Memory B cell (primary cell): ENCODE measurements around the gene MT1G.
A peak's percentile ranks its signal among the peaks of the same experiment; 100 is the strongest.
"Not testable (repeated sequence)": the region's sequence is repeated elsewhere in the genome, so short reads cannot be mapped to it uniquely, and the experiment has no call there.

ENCODE experiments used
- ATAC-seq: fragments of 150-1000 bp; cut with Tn5 transposase; 2 replicates; pipeline ENCODE4 v1.10.0; 2021; ENCODE audit warnings: low read depth, mild to moderate bottlenecking, moderate library complexity
- DNase-seq, 2 donors: peaks; one replicate each; pipeline ENCODE4 v3.0.0; 2022; ENCODE audit warnings: low spot score in 2 of 2
- H3K27ac Mint-ChIP-seq: one replicate; pipeline ENCODE4 v1.8.0; 2022; ENCODE audit warnings: mild to moderate bottlenecking, moderate library complexity, mixed read lengths
- H3K27me3 Mint-ChIP-seq: one replicate; pipeline ENCODE4 v1.8.0; 2022; ENCODE audit warnings: mixed read lengths
- H3K36me3 Mint-ChIP-seq: one replicate; pipeline ENCODE4 v1.8.0; 2022; ENCODE audit warnings: mild to moderate bottlenecking, mixed read lengths
- H3K4me1 Mint-ChIP-seq: one replicate; pipeline ENCODE4 v1.8.0; 2022; ENCODE audit warnings: mixed read lengths
- H3K4me3 Mint-ChIP-seq: one replicate; pipeline ENCODE4 v1.8.0; 2022; ENCODE audit warnings: mild to moderate bottlenecking, moderate library complexity, mixed read lengths
- H3K9me3 Mint-ChIP-seq: one replicate; pipeline ENCODE4 v1.8.0; 2022; ENCODE audit warnings: mixed read lengths

Gene MT1G

DNA sequence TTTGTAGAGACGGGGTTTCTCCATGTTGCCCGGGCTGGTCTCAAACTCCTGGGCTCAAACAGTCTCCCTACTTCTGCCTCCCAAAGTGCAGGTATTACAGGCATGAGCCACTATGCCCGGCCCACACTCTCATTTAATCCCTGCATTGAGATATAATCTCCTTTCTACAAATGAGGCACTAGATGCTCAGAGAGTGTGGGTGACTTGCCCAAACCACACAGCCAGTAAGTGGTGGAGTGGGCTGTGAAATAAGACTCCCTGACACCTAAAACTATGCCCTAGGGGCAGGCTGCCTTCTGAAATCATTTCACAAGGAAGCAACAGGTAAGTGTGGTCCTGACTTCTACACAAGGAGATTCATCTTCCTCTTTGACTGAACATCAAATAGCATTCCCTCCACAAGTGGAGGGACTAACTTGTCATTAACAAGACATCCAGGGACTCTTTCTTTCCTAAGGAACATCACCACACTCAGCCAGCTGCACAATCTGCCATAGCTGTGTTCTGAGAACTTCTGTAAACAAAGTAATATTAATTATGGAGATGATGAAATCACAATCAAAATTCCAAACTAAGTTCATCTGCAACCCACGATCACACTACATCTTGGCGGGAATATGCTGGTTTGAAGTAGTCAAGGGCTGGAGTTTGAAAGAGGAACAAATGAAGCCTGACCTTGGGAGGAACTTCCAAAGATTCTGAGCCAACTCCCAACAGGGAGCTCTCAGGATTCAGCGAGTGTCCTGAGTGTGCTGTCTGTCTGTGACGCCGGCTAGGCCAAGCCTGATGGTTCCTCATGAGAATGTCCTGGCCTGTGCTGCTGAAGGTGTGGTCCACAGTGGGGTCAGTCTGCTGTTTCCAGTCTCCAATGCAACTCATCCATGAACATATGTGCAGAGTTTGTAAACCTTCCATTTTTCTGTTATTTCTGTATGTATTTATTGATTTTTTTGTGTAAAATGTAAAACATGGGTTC, 2.3 kb downstream of the MT1G start:
- not testable (repeated sequence) for H3K9me3 Mint-ChIP-seq, ATAC-seq, H3K4me3 Mint-ChIP-seq, H3K27ac Mint-ChIP-seq, H3K36me3 Mint-ChIP-seq, DNase-seq
- Mint-ChIP-seq H3K4me1 (peaks cover 26% of the 10 kb centered on the region), H3K27me3 (peaks cover 46% of the 10 kb centered on the region)

DNA sequence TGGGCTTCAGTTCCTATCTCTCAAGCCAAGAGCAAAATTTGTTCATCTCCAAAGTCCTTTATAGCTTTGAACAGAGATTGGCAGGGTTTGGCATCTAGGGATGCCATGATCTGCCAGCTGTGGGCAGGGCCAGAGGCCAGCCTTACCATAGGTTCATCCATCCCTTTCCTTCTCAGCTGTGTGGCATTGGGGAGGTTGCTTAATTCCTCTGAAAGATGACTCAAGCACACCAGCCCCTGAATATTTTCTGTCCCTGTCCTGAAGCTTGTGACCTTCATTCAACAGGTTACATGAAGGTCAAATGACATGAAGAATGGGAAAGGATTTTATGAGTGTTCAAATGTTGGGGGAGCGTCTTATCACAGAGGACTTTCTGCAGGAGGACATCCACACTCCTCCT, 3.4 kb downstream of the MT1G start:
- Mint-ChIP-seq H3K9me3 (no peaks in the 10 kb centered on the region), H3K27me3 (peaks cover 43% of the 10 kb centered on the region), H3K4me3 (no peak overlapping the region), H3K4me1 (peaks cover 24% of the 10 kb centered on the region), H3K36me3 (peaks cover 2% of the 10 kb centered on the region), H3K27ac (no peak overlapping the region)
- DNase-seq = no peak
- ATAC-seq = no peak

DNA sequence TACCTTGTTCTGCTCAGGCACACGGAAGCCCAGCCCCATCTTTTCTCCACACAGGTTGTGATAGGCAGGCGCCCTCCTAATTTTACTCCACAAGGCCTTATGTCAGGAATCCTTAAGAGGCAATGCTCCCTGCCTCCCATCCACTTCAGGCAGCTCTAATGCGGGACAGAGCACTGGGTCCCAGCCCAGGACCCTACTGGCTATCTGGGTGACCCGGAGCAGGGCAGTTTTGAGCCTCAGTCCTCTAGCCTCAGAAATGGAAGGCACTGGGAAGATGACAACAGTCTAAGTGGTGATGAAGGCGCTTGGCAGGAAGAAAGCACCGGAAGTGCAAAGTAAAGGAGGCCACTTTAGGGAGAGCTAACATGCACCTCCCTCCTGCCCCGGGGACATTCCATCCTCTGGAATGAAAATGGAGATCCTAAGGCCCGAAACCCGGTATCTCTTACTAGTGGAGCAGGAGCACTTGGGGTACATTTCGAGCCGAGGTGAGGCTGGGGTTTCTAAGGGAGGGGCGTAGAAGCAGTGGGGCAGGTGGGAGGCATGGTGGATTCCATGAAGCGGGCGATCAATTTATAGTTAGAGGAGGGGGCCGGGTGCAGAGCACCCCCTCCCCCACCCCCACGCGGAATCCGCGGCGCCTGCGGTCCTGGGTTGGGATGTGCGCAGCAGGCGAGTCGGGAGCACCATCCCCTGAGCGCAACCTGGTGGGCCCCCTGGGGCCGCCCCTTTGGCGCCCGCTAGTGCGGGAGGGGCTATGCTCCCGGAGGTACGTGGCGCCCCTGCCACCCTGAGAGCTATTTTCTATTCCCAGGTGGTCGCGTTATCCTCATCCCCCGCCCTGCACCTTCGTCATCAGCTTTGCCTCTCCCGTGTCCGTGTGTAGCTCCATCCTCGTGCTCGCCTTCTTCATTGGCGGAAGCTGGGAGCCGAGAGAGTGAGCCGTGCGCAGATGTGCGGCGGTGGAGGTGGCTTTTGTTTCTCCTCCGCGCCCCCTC, 5.2 kb downstream of the MT1G start:
- Mint-ChIP-seq H3K36me3 (peaks cover 2% of the 10 kb centered on the region), H3K4me1 (peaks cover 15% of the 10 kb centered on the region), H3K27ac (no peak overlapping the region), H3K9me3 (no peaks in the 10 kb centered on the region), H3K4me3 (peak overlapping the region; percentile 28), H3K27me3 (peaks cover 30% of the 10 kb centered on the region)
- no peak for DNase-seq
- peak; percentile 42 for ATAC-seq

DNA sequence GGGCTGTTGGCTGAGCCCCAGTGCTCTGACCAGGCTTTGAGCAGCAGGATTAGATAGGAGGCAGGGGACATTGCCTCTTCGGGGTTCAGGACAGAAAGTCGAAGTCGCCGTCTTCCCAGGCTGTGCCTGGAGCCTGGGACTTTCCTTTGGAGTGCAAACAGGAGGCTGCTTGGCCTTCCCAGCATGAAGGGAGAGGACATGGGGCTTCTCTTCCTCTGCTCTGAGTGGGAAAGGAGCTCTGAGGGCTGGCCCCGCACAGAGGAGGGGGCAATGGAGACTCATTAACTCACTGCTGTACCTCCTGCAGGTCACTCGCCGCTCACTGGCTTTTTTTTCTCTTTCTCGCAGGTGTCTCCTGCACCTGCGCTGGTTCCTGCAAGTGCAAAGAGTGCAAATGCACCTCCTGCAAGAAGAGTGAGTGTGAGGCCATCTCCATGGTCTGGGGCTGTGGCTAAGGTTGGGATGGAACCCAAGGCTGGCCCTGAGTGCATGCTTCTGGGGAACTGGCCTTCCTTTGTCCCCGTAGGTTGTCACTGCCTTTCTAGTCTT, 9.5 kb downstream of the MT1G start:
- Mint-ChIP-seq H3K27me3 (peaks cover 16% of the 10 kb centered on the region), H3K27ac (peak overlapping the region; percentile 85), H3K4me1 (peaks cover 22% of the 10 kb centered on the region), H3K9me3 (no peaks in the 10 kb centered on the region), H3K36me3 (peaks cover 2% of the 10 kb centered on the region), H3K4me3 (peak overlapping the region; percentile 99)
- no peak for ATAC-seq
- no peak for DNase-seq

DNA sequence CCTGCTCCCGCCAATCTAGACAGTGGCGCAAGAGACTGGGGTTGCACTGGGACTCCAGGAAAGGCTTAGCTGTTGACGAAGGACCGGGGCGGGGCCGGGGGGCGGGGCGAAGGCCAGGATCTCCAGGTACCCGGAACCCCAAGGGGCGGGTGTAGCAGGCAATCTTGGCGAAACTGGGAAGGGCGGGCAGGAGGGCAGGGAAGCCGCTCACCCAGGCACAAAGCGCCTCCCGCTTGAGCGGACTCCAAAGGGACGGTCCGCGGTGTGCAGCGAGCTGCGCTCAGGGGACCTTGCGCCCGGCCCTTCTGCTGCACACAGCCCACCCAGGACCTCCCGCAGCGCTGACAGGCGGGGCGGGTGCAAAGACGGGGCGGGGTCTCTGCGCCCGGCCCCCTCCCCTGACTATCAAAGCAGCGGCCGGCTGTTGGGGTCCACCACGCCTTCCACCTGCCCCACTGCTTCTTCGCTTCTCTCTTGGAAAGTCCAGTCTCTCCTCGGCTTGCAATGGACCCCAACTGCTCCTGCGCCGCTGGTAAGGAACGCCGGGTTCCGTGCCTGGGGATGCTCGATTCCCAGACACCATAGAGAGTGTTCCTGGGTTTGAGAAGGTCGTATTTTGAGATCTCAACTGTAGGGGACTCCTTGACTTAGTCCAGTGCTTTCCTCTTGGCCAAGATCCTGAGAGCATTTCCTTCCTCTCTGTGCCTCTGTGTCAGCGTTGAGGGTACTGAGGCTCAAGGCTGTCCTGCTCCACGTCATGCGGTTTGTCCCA, 10.1 kb downstream of the MT1G start, which contains the start of gene MT1F:
MT1F (plus strand) TSS at position 405 of the 772 bp plus-strand sequence; CDS start at position 505, 100 bp downstream.
- Mint-ChIP-seq H3K27me3 (peaks cover 11% of the 10 kb centered on the region), H3K36me3 (no peaks in the 10 kb centered on the region), H3K27ac (peak within 1 kb of the TSS; percentile 85), H3K9me3 (no peaks in the 10 kb centered on the region), H3K4me1 (peaks cover 22% of the 10 kb centered on the region), H3K4me3 (peak within 1 kb of the TSS; percentile 99)
- DNase-seq = peak; percentile 22 to 50
- peak; percentile 68 for ATAC-seq

DNA sequence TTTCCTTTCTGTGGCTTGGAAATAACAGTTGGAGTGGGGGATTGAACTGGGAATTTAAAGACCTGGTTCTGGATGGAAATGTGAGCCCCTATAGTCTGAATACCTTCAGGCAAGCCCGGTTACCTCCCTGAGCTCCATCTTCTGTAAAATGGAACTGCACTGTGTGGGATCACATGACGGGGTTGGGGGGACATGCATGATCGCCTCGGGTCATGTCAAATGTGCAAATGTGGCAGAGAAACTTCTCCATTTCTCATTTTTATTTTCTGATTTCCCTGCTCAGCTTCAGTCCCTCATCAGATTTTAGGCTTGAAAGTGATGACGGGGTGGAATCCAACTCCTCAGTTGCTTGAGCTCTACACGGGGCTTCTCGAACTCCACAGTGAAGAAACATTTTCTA, 14.6 kb downstream of the MT1G start:
- Mint-ChIP-seq H3K9me3 (no peaks in the 10 kb centered on the region), H3K4me3 (no peak overlapping the region), H3K4me1 (peaks cover 16% of the 10 kb centered on the region), H3K27me3 (peaks cover 4% of the 10 kb centered on the region), H3K36me3 (no peaks in the 10 kb centered on the region), H3K27ac (no peak overlapping the region)
- ATAC-seq (peak; percentile 72), DNase-seq (no peak)

DNA sequence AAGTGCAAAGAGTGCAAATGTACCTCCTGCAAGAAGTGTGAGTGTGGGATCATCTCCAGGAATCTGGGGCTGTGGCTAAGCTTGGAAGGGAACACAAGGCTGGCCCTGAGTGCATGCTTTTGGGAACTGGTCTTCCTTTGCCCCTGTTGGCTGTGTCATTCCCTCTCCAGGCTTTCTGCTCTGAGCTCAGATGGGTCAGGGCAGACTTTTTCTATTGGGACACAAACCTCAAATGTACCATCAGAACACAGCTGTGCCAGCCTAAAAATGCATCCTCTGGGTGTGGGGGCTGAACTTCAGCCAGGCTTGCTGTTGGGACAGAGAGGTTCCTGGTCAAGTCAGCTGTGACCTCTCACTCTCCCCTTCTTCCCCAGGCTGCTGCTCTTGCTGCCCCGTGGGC, 15.3 kb downstream of the MT1G start:
- peaks cover 4% of the 10 kb centered on the region for H3K27me3 Mint-ChIP-seq
- H3K9me3 Mint-ChIP-seq = no peaks in the 10 kb centered on the region

DNA sequence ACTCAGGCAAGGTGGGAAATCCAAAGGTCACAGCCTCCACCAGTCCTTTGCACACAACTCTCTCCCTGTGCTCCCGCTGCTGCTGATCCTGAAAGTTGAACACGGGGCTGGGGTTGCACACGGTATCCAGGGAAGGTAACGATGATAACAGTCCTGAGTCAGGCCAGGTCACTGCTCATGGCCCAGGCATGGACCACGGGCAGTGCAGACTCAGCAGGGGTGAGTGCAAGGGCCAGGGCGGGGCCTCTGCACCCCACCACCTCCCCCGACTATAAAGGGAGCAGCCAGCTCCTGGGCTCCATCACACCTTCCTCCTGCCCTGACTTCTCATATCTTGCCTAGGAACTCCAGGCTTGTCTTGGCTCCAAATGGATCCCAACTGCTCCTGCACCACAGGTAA, 16.3 kb downstream of the MT1G start, which contains the start of gene MT1B:
MT1B (plus strand) TSS at position 301 of the 400 bp plus-strand sequence; CDS start at position 369, 68 bp downstream.
- no peak within 1 kb of the TSS for H3K4me3 Mint-ChIP-seq
- H3K27ac Mint-ChIP-seq = no peak within 1 kb of the TSS
- peaks cover 9% of the 10 kb centered on the region for H3K4me1 Mint-ChIP-seq
- peaks cover 5% of the 10 kb centered on the region for H3K27me3 Mint-ChIP-seq
- DNase-seq (no peak), ATAC-seq (no peak)
- no peaks in the 10 kb centered on the region for H3K9me3 Mint-ChIP-seq
- no peaks in the 10 kb centered on the region for H3K36me3 Mint-ChIP-seq

More for the DNA sequence above, 15.3 kb downstream of the MT1G start:
- Mint-ChIP-seq H3K36me3 (no peaks in the 10 kb centered on the region), H3K4me1 (peaks cover 12% of the 10 kb centered on the region), H3K4me3 (no peak overlapping the region), H3K27ac (no peak overlapping the region)
- DNase-seq (no peak), ATAC-seq (no peak)

DNA sequence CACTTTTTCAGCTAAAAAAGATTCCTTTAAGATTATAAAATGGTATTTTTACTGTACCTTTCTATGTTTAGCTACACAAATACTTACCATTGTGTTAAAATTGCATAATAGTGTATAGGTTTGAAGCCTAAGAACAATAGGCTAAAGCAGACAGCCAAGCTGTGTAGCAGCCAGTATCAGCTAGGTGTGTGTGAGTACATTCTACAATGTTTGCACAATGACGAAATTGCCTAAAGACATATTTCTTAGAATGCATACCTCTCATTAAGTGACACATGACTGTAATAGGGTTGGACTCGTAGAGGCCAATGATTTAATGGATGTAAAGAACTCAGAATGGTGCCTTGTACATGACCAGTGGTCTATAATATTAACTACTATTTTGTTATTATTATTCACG, 18.0 kb downstream of the MT1G start:
- Mint-ChIP-seq H3K4me1 (peaks cover 9% of the 10 kb centered on the region), H3K27ac (no peak overlapping the region), H3K4me3 (no peak overlapping the region), H3K27me3 (peaks cover 5% of the 10 kb centered on the region), H3K36me3 (no peaks in the 10 kb centered on the region), H3K9me3 (no peaks in the 10 kb centered on the region)
- no peak for ATAC-seq
- no peak for DNase-seq

DNA sequence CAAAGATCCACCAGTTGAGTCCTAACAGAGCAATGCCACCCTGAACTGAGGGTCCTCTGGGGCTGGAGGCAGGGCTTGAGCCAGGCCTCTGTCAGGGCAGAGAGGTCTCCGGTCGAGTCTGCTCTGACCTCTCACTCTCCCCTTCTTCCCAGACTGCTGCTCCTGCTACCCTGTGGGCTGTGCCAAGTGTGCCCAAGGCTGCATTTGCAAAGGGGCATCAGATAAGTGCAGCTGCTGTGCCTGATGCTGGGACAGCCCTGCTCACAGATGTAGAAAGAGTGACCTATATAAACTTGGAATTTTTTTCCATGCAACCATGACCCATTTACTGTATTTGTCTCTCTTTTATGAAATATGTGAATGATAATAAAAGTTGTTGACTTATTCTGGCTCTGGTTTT, 18.6 kb downstream of the MT1G start:
- Mint-ChIP-seq H3K4me1 (peaks cover 8% of the 10 kb centered on the region), H3K27me3 (peaks cover 5% of the 10 kb centered on the region), H3K4me3 (no peak overlapping the region), H3K36me3 (no peaks in the 10 kb centered on the region), H3K9me3 (no peaks in the 10 kb centered on the region), H3K27ac (no peak overlapping the region)
- no peak for ATAC-seq
- DNase-seq = no peak

DNA sequence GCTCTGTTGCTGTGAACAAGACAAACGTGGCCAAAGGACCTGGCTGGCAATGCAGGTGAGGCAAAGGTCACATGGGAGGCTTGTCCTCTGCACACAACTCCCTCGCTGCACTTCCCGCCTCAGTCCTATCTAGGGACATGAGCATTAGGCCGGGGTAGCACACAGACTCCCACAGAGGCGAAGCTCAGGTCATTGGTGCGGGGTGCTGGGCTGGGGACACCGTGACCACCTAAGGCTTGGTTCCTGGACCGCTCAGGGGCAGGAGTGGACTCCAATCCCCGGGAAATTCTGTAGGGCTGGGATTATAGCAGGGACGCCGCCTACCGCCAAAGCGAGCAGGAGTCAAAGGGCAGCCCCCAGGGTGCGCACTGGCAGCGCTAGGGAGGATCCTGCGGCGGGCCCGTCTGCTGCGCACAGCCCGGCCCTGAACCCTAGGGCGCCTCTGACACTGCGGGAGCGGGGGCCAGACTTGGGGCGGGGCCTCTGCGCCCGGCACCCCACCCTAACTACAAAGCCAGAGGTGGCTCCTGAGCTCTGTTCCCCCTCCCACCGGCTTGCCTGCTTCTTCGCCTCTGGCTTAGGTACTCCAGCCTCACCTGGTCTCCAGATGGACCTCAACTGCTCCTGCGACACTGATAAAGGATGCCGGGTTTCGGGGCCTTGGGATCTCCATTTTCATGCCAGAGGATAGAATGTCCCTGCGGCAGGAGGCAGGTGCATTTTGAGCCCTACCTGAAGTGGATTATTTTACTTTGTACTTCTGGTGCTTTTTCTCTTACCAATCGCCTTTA, 20.0 kb downstream of the MT1G start:
- H3K36me3 Mint-ChIP-seq = no peaks in the 10 kb centered on the region
- H3K4me1 Mint-ChIP-seq = peaks cover 12% of the 10 kb centered on the region
- H3K27me3 Mint-ChIP-seq = peaks cover 9% of the 10 kb centered on the region
- DNase-seq (no peak), ATAC-seq (no peak)
- H3K4me3 Mint-ChIP-seq = no peak overlapping the region
- H3K9me3 Mint-ChIP-seq = no peaks in the 10 kb centered on the region
- H3K27ac Mint-ChIP-seq = no peak overlapping the region

DNA sequence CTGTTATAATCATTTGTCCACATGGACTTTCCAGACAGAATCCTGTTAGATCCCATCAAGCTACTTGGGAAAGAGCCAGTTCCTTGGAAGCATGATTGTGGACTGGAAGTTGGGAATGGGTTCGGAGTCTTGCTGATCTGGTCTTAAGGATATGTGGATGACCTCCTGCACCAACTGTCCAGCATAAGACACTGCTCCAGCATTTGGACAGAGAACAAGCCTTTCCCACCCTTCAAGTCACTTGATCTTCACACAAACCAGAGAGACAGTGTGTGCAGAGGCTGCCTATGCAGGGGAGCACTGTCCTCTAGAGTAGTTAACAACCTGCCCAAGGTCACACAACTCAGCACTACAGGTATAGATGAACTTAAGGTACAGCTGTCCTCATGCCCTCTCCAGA, 22.0 kb downstream of the MT1G start:
- Mint-ChIP-seq H3K9me3 (no peaks in the 10 kb centered on the region), H3K4me1 (peaks cover 17% of the 10 kb centered on the region), H3K27ac (no peak overlapping the region), H3K36me3 (no peaks in the 10 kb centered on the region), H3K4me3 (no peak overlapping the region), H3K27me3 (peaks cover 10% of the 10 kb centered on the region)
- DNase-seq (no peak), ATAC-seq (no peak)
